Lower lobe of right lung (tissue), 2 donors: Measurements from ENCODE around the gene HAO1. TPM values are rescaled to one million over a fixed set of nuclear protein-coding genes. Genes with fewer than 3 reads are reported as not detected.

Experiments used
- ATAC-seq, 2 donors: fragments of 200-7000 bp; cut with Tn5 transposase; one replicate each; pipeline ENCODE4 v1.9.1; 2020 to 2022; ENCODE audit warnings: mild to moderate bottlenecking in 2 of 2, moderate library complexity in 2 of 2
- DNase-seq: peaks from one replicate; pipeline ENCODE4 v3.0.0-alpha.2; 2020
- H3K27ac ChIP-seq: fragments of 200-600 bp; one replicate; pipeline ENCODE4 v1.8.0; 2022
- H3K27me3 ChIP-seq: fragments of 200-600 bp; one replicate; pipeline ENCODE4 v1.8.0; 2022; ENCODE audit warnings: low read depth
- H3K36me3 ChIP-seq: fragments of 200-600 bp; one replicate; pipeline ENCODE4 v1.8.0; 2022; ENCODE audit warnings: mild to moderate bottlenecking
- H3K4me1 ChIP-seq: fragments of 200-600 bp; one replicate; pipeline ENCODE4 v1.8.0; 2022
- H3K4me3 ChIP-seq: fragments of 200-600 bp; one replicate; pipeline ENCODE4 v1.8.0; 2022; ENCODE audit warnings: mild to moderate bottlenecking
- H3K9me3 ChIP-seq: fragments of 200-600 bp; one replicate; pipeline ENCODE4 v1.8.0; 2022
- CTCF ChIP-seq: fragments of 200-600 bp; IDR thresholded peaks from one replicate; pipeline ENCODE4 v1.8.0; 2022; ENCODE audit warnings: antibody characterized with exemption, mild to moderate bottlenecking
- intact Hi-C: fragments of 100-400 bp; cut with DNase I; formaldehyde crosslinking; loops from one replicate; pipeline ENCODE4 v1.11.0; 2022
- long read RNA-seq: library from polyadenylated mRNA; unstranded; transcript quantifications from one replicate; pipeline ENCODE4 v2.0.0, GENCODE V29; 2021
- total RNA-seq: library from RNA; stranded (reverse); fragmentation: NEBNext Ultra II Directional; extraction: Animal tissue kit (Norgen Biotek cat#: 25700); gene quantifications from one replicate; pipeline ENCODE4 v1.2.1, GENCODE V29; 2021
- donor health status: DM: no; HTN: yes; CAD: no; lungs with severe emphysema.

Gene HAO1
- not detected for total RNA-seq
- long read RNA-seq, result 0 reads

- ATAC-seq (no peak), DNase-seq (no peak)
- Histone ChIP-seq H3K27me3 (no peaks in the 10 kb centered on the region), H3K4me3 (no peak within 1 kb of the TSS), H3K4me1 (no peaks in the 10 kb centered on the region), H3K27ac (no peak within 1 kb of the TSS), H3K36me3 (no peaks in the 10 kb centered on the region), H3K9me3 (no peaks in the 10 kb centered on the region)
- intact Hi-C loops, result no loop called here
- no peak for TF ChIP-seq CTCF
Observed at GRCh38 chr20:7940341-7940740, at the start of gene HAO1. Gene HAO1 (minus strand): TSS chr20:7940458. CDS start chr20:7940422, 36 bp downstream.

GRCh38 chr20:7989379-7989778, 49.1 kb upstream of the HAO1 start:
- Histone ChIP-seq H3K4me3 (no peak overlapping the region), H3K27me3 (no peaks in the 10 kb centered on the region), H3K36me3 (peaks cover 19% of the 10 kb centered on the region), H3K9me3 (peaks cover 3% of the 10 kb centered on the region), H3K4me1 (no peaks in the 10 kb centered on the region), H3K27ac (no peak overlapping the region)
- TF ChIP-seq CTCF, result no peak
- intact Hi-C loops, result no loop called here
- DNase-seq (no peak), ATAC-seq (no peak)

GRCh38 chr20:7985916-7986315, 45.7 kb upstream of the HAO1 start:
- intact Hi-C loops, result no loop called here
- no peak overlapping the region for H3K27ac ChIP-seq
- ATAC-seq, result no peak
- TF ChIP-seq CTCF, result no peak
- H3K36me3 ChIP-seq, result peaks cover 52% of the 10 kb centered on the region
- H3K27me3 ChIP-seq, result no peaks in the 10 kb centered on the region
- H3K4me3 ChIP-seq, result no peak overlapping the region
- no peak for DNase-seq
- H3K9me3 ChIP-seq, result no peaks in the 10 kb centered on the region
- no peaks in the 10 kb centered on the region for H3K4me1 ChIP-seq

GRCh38 chr20:7984192-7984591, 43.9 kb upstream of the HAO1 start:
- no peak for ATAC-seq
- Histone ChIP-seq H3K27me3 (no peaks in the 10 kb centered on the region), H3K27ac (no peak overlapping the region), H3K4me1 (no peaks in the 10 kb centered on the region), H3K4me3 (no peak overlapping the region), H3K9me3 (no peaks in the 10 kb centered on the region), H3K36me3 (peaks cover 62% of the 10 kb centered on the region)
- TF ChIP-seq CTCF, result no peak
- DNase-seq, result no peak
- intact Hi-C loops, result no loop called here

- no peak for TF ChIP-seq CTCF
Observed at GRCh38 chr20:7981374-7981773, 41.1 kb upstream of the HAO1 start.

More at GRCh38 chr20:7981374-7981773, 41.1 kb upstream of the HAO1 start:
- no peak overlapping the region for H3K4me3 ChIP-seq
- ATAC-seq, result no peak
- no peaks in the 10 kb centered on the region for H3K4me1 ChIP-seq
- peaks cover 53% of the 10 kb centered on the region for H3K36me3 ChIP-seq
- intact Hi-C loops, result no loop called here
- H3K9me3 ChIP-seq, result no peaks in the 10 kb centered on the region
- no peak overlapping the region for H3K27ac ChIP-seq
- no peaks in the 10 kb centered on the region for H3K27me3 ChIP-seq
- no peak for DNase-seq
